H4 (cell line): ENCODE results near the gene PDXK. TPM values are rescaled to one million over a fixed set of nuclear protein-coding genes. Genes with fewer than 3 reads are reported as not detected.

Experiments
- DNase-seq: peaks from one replicate; pipeline ENCODE4 v3.0.0-alpha.2; 2015; ENCODE audit warnings: low spot score
- total RNA-seq: library from RNA; depleted of rRNA; stranded (reverse); fragments of >200 nt; shearing (Covaris generic); gene quantifications from 2 replicates; pipeline ENCODE4 v1.2.3, GENCODE V29; 2014

The PDXK gene
- total RNA-seq, 1 experiment from 2014 or later: 107 TPM

DNA sequence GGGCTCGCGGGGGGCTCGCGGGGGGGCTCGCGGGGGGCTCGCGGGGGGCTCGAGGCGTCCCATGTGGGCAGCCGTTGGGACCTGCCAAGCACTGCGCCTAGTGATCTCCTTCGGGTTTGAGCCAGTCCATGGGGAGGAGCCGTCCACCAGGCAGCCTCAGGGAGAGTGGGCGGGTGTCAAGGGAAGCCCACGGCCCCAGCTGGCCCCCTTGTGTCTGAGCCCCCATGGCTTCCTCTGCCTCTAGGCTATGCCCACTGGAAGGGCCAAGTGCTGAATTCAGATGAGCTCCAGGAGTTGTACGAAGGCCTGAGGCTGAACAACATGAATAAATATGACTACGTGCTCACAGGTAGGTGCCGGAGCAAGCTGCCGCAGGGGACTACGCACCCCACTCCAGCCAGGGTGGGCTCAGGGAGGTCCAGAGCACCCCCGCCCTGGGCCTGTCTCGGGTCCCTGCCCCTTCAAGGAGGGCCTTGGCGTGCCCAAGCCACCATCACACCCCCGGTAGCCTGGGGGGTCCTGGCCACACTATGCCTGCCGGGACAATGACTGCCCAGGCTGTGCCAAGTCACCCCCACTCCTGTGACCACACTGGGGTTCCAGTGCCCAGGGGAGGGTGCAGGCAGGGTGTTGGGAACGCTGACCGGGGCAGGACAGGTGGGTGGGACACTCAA, 22.6 kb downstream of the PDXK start:
- no peak for DNase-seq

DNA sequence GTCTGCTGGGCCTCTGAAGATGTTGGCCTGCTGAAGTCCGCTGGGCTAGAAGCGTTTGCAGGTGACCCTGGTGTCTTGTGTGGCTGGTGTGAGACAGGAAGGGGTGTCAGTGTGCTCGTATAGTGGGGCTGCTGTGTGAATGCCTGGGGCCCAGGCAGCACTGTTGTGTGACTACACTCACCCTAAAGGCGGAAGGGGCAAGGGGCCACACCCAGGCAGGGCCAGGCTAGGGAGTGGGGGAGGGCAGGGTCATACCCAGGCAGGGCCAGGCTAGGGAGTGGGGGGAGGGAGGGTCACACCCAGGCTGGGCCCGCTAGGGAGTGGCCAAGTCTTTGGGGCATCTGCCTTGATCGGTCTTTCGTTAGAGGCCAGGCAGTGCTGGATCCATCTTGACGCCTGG, 25.0 kb downstream of the PDXK start:
- DNase-seq: no peak

DNA sequence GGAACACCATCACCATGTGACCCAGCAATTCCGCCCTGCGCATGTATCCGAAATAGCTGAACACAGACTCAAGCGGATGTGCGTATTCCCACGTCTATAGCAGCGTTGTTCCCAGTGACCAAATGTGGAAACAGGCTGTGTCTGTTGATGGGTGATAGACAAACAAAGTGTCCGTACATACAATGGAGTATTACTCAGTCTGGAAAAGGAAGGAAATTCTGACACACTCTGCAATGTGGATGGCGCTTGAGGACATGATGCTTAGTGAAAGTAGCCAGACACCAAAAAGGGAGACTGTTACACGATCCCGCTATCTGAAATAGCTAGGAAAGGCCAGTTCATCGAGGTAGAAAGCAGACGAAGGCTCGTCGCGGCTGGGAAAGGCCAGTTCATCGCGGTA, 25.8 kb downstream of the PDXK start:
- no peak for DNase-seq

DNA sequence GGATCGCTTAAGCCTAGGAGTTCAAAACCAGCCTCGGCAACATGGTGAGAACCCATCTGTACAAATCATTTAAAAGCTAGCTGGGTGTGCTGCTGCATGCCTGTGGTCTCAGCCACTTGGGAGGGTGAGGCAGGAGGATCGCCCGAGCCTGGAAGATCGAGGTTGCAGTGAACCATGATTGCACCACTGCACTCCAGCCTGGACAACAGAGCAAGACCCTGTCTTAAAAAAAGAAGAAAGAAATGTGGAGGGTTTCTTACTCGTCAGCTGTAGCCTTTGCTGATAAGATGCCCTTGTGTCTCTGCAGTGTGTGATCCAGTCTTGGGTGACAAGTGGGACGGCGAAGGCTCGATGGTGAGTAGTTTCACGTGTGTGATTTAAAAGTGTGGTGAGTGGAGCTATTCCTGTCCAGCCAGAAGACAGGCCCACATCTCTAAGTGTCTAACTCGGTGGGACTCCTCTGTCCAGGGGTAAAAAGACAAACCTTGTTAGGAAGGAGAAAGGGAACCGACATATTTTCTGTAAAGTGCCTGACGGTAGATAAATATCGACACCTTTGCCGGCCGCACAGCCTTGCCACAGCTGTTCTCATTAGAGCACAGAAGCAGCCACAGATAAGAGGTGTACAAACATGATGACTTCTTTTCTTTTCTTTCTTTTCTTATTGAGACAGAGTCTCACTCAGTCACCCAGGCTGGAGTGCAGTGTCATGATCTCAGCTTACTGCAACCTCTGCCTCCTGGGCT, 27.0 kb downstream of the PDXK start:
- no peak for DNase-seq

DNA sequence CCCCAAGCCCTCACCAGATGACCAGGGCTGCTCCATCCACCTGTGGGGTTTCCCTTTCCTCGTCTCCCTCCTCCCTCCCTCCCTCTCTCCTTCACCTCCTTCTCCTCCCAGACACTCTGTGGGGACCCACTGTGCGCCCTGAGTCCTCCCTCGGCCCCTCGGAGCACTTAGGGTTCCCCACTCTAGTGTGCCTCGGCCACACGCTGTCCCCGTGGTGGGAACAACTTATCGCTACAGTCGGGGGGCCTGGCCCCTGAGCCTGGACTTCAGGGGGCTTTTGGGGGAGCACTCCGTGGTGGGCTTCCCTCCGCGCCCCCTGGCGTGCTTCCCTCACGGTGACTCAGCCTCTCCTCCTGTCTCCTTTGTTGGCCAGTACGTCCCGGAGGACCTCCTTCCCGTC, 29.7 kb downstream of the PDXK start:
- no peak for DNase-seq

DNA sequence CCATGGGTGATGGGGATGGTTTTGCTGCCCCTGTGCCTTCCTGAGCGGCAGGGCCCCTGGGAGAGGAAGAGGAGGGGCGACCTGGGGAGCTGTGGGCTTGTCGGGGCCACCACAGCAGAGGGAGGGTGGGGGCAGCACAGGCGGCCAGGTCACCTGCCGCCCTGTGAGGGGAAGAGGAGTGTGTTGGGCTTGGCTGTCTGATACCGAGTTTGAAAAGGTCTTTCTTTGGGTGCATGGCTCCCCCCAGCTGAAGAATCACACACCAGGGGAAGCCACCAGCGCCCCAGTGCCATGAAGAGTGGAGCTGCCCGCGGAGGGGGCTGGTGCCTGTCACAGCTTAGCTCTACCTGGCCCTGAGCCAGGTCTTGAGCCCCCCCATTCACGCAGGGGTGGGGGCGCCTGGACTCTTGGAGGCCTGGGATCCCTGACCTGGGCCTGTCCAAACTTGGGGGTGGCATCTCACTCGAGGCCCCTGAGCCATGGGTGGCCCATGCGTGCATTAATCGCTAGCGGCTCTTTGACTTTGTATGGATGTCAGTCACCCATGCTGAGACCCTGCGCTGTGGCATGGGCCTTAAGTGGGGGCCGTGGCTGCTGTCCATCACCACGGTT, 30.8 kb downstream of the PDXK start:
- DNase-seq: no peak

DNA sequence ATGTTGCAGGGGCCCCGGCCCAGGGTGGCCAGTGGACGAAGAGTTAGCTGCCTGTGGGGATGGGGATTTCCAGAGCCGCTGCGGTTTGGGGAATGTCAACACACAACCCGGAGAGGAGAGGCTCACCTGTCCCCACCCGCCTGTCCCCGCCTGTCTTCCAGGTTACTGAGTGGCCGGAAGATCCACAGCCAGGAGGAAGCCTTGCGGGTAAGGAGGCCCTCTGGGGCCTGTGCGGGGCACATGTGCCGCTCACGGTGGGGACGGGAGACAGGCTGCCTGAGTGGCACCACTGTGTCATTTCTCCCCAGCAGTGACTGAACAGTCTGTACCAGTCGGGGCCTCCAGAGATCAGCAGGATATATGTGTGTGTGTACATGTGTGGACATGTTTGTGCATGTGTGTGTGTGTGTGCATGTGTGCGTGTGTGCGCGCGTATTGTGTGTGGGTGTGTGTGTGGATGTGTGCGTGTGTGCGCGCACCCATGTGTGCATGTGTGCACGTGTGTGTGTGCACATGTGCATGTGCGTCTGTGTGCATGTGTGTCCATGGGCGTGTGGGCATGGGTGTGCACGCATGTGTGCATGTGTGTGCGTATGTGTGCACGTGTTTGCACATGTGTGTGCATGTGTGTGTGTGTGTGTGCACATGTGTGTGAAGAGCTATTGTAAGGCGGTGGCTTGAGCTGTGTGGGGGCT, 31.6 kb downstream of the PDXK start:
- no peak for DNase-seq

DNA sequence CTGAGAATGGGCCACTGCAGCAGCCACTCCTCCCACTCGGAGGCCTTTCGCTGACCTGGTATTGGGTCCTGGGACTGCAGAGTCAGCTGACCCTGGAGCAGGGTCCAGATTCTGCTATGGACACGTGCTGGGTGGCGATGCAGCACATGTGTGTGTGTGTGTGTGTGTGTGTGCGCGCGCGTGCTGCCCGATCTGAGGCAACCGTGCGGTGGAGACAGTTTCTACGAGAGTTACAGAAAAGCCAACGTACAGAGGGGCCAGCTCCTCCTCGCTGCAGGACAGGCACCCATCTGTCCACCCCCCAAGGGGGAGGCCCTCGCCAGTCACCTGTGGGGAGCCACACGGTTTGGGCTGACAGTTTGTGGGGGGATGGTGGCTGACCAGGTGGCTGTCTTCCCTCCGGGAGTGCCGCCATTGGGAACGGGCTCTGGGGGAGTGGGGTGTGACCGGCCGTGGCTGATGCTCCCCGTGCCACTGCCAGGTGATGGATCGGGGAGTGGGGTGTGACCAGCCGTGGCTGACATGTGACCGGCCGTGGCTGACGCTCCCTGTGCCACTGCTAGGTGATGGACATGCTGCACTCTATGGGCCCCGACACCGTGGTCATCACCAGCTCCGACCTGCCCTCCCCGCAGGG, 33.1 kb downstream of the PDXK start:
- no peak for DNase-seq

DNA sequence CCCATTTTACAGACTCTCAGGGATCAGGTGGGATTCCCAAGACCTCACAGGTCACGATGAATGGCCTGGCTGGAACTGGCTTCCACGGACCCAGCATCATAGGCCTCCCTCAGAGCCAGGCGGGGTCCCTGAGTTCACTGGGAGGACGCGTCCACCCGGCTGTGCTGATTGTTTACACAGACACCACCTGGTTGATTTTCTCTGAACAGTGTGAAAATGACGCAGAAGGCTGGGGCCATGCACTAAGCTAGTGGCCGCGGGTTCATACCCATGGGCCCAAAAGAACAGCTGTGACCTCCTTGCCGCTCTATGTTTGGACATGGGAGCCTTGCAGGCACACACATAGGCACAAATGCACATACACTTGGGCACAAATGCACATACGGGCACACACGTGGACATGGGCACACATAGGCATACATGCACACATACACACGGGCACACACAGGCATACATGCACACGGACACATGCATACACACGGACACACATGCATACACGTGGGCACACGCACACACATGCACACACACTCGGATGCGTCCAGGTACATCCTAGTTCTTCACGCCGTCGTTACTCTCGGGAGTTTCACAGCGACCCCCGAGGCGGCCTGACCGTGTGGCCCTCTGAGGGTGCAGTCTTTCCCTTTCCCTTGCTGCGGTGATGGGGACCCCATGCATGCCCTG, 34.0 kb downstream of the PDXK start:
- DNase-seq: no peak

DNA sequence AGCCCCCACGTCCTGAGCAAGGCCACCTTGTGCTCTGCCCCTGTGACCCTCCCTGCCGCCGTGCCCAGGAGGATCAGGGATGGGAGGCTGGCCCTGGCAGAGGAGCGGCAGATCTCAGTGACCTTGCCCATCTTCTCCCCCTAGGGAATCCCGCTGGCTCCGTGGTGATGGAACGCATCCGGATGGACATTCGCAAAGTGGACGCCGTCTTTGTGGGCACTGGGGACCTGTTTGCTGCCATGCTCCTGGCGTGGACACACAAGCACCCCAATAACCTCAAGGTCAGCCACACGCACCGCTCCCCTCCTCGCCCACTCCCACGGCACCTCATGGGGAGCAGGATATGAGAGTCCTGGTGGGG, 34.5 kb downstream of the PDXK start:
- DNase-seq: no peak

DNA sequence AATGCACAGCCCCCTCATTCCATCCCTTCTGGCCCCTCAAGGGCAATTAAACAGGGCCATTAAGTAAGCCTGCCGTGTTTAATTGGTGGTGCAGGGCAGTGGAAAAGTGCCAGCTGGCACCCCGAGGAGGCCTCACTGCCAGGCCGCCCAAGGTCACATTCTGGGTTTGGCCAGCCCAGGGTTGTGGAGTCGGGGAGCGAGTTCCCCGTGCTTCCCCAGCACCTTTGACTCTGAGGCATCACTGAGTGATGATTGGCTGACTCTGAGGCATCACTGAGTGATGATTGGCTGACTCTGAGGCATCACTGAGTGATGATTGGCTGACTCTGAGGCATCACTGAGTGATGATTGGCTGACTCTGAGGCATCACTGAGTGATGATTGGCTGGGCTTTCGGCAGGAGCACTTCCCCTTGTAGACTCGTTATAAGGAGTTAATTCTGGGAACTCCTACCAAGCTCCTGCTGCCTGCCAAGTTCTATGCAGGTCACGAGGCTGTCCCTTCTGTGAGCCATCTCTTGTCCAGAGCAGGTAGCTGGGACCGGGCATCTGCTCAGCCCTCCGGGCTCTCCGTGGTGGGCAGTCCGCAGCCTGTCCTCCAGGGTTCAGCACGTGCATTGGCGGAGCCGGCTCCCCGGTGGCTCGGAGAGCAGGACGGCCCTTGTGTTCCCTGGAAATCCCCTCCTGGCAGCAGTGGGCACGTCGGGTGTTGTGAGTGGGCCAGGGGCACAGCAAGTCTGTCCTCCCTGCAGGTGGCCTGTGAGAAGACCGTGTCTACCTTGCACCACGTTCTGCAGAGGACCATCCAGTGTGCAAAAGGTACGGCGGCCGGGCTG, 36.2 kb downstream of the PDXK start:
- DNase-seq: no peak

DNA sequence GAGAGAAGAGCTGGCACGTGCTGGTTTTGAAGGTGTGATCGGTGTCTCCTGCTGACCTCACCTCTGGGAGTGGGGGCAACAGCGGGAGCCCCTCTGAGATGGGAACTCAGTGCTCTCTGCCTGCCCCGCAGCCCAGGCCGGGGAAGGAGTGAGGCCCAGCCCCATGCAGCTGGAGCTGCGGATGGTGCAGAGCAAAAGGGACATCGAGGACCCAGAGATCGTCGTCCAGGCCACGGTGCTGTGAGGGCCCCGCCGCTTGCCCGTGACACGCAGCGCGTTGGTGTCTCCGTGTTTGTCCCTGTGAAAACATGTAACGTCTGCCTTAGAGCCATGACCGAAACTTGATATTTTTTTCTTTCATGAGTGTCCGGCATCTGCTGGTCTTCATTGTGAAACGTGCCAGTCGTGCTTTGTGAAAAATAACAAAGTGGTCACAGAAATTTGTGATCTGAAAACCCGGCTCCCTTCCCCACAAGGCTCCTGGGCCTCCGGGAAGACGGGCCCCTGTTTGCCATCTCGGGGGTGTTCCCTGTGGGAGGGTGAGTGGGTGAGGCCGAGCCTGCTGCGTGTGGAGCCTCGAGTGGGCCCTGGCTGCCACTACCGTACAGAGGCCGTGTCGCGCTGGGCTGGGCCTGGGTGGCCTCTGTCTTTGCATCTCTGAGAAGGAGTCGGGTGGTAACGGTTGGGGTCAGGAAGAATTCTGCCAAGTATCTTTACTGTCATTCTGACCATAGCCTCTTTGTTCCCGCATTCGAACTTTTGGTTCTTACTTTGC, 37.1 kb downstream of the PDXK start:
- no peak for DNase-seq

DNA sequence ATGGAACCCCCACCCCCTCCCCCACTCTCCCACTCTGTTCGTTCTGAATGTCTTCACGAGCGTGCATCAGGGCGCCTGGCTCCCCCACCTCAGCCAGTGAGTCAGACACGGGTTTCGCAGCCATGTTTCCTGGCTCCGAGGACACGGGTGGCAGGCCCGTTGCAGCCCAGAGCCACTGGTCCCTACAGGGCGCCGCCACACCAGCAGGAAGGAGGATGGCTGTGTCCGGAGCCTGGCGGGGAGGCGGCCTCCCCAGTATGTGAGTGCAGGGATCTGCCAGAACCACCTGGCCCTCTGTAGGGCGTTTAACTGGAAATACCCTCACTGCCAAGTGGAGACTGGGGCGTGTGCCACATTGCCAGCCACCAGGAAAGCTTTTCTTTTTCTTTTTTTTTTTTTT, 38.7 kb downstream of the PDXK start:
- no peak for DNase-seq

DNA sequence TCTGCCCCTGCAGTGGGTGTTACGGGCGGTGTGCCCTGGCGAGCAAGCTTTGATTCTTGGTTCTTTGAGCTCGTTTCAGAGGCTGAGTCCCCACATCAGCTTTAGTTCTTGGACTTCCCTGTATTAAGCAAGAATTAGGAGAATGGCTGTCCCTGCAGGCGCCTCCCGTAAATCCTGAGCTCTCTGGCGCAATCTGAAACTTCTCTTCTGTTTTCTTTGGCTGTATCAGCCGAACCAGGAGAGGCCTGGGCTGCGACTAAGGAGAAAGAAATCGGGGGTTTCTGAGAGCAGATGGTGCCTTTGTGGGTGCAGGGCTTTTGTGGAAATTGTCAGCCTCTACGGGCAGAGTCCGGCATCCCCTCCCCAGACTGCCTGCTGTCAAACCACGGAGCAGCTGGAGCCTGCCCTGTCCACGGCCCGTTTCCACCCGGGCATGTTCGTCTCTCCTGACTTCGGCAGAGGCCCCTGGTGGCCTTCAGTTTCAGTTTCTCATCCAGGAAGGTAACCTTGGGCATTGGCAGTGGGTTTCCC, 39.2 kb downstream of the PDXK start:
- DNase-seq: no peak

DNA sequence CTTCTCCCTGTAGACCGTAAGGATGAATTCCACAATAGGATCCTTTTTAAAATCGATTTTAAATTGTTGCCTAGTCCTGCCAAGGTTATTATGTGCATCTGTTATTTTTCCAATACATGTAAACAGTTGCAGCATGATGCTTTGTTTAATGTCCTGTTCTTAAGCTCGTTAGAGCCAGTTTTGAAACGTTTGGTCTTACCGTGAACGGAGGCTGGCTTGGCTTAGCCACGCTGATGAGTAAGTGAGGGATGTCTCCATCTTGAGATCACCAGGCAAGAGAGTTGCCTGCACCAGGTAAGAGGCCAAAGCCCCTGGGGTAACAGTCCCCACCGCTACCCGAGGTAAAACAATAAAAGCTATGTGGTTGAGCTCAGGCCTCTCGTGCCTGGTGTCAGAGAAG, 39.9 kb downstream of the PDXK start:
- DNase-seq: no peak

DNA sequence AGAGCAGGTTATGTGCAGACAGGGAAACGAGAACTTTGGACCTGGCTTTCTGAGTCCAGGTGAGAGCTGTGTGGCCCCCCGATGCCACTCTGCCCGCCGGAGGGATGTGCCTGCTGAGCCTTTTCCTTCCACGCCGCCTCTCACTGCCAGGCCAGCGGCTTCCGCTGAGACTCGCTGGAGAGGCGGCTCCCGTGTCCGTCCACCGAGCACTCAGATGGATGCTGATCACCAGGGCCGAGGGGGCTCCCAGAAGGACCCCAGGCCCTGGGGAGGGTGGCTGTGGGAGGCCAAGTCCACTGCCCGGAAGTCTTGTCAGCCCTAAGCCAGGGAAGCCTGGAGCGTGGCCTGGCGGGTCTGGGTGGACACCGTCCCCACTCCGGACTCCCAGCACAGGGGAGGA, 40.7 kb downstream of the PDXK start:
- no peak for DNase-seq

DNA sequence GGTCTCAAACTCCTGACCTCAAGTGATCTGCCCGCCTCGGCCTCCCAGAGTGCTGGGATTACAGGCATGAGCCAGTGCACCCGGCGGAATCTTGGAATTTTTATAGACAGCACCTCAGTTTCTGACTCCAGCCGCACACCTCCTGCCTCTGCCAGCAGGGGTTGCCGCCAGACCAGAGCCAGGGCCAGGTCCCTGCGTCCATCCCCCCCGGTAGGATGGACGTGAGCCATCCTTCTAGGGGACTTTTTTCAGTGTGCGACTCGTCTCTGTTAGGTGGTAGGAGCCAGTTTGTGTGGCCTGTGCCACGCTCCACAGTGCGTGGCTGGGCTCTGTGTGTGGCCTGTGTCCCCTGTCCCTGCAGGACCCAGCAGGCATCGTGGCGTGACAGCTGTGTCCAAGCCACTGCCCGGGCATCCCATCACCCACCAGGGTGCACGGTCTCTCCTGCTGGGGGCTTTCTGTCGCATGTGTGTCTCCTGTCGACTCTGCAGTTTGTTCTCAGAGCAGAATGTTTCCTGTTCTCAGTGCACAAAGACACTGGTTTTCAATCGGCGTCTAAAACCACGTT, 41.5 kb downstream of the PDXK start:
- DNase-seq: no peak

DNA sequence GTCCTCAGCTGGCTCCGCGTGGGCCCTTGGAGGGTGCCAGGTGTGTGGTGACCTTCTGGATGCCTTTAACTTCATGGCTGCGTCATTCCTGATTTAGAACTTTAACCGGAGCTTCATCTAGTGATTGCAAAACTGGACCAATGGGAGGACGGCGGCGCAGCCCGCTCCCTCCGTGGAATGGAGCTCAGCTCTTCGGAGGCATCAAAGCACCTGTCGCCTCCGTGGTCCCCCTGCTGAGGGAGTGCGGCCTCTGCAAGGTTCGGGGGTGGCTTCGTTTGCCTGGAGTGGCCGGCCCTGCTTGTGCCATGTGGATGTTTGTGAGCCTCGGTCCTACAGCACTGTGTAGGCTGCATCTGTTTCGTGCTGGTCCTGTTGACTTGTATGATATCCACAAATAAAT, 43.0 kb downstream of the PDXK start:
- DNase-seq: no peak
